SK-N-MC (cell line): ENCODE data around the gene EEF1AKMT2.

Experiments used
- EZH2 ChIP-seq: fragments of 200-600 bp; sonication (generic); IDR thresholded peaks from one replicate; pipeline ENCODE4 v1.6.1; 2017; ENCODE audit warnings: antibody characterized with exemption
- FOXP2 ChIP-seq: optimal IDR thresholded peaks from 2 replicates; pipeline ENCODE3; 2011; ENCODE audit warnings: mild to moderate bottlenecking, moderate library complexity; ENCODE audit not compliant: insufficient read depth; ENCODE audit errors: extremely low read length, control extremely low read depth
- POLR2AphosphoS5 ChIP-seq: IDR thresholded peaks from 2 replicates; pipeline ENCODE4 v1.6.1; 2012; ENCODE audit warnings: mild to moderate bottlenecking, low read depth, low read length, borderline replicate concordance

DNA sequence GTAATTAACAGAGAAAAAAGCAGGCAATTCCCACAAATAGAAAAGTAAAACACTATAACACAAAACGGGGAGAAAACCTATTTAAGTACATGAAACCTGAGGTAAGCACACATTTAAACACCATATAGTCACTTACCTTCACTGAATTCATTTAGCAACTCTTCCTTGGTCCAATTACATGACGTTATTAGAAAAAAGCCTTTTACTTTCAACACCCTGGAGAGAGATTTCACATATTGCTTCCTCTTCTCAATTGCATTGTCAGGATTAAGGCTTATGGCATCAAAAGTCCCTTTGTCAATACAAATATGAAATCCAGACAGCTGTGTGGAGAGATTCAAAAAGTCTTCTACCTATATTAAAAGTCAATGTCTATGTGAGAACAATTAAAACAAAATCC lies 26.4 kb downstream of the EEF1AKMT2 start:
- TF ChIP-seq EZH2, result no peak
- no peak for TF ChIP-seq POLR2AphosphoS5
- TF ChIP-seq FOXP2, result no peak
